Gastroesophageal sphincter (tissue), 3 donors: ENCODE results near the gene PDE6C.

Experiments
- CTCF ChIP-seq, 4 experiments: fragments of 200-600 bp in 2 of 4; fragments of 450-650 bp in 2 of 4; sonication (generic) in 1 of 4; IDR thresholded peaks; one replicate each; pipeline ENCODE4 v1.5.1; 2017 to 2019; ENCODE audit warnings: antibody characterized with exemption in 4 of 4, mild to moderate bottlenecking in 2 of 4, moderate library complexity in 2 of 4
- POLR2AphosphoS5 ChIP-seq: sonication (generic); formaldehyde crosslinking; IDR thresholded peaks from one replicate; pipeline ENCODE4 v1.6.1; 2017; ENCODE audit warnings: antibody characterized with exemption

- TF ChIP-seq CTCF (IDR thresholded peaks at IDR 0.05) (no peak), POLR2AphosphoS5 (no peak)
These were observed 8.6 kb downstream of the PDE6C start for GRCh38 chr10:93620925-93621324.
